HG03575 (cell line): ENCODE measurements around the gene RAPGEF3.

ENCODE experiments used
- ATAC-seq: cut with Tn5 transposase; IDR thresholded peaks from one replicate; pipeline ENCODE4 v1.9.1; 2021; ENCODE audit not compliant: unreplicated experiment, insufficient number of reproducible peaks, low FRiP score; ENCODE audit errors: extremely low read depth

The RAPGEF3 gene

GRCh38 chr12:47747596-47748506 lies 10.8 kb downstream of the RAPGEF3 start:
- no peak for ATAC-seq

DNA sequence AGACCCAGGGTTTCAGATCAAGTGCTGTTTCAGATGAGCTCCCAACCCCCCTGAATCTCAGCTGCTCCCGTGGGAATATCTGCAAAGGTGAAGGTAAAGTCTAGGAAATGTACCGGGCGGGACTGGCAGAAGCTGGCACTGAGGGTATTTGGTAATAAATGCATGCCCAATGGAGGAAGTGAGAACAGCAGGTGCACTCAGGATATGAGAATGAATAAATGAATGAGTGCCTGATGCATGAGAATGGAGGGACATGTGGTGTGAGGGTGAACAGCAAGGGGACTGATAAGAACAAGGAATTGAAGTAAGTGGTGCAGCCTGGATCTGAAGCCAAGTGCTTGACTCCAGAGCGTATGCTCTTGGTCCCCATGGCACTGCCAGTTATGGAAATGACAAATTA lies 11.6 kb downstream of the RAPGEF3 start:
- no peak for ATAC-seq

- no peak for ATAC-seq
These were observed 12.2 kb downstream of the RAPGEF3 start for GRCh38 chr12:47746523-47746922.

DNA sequence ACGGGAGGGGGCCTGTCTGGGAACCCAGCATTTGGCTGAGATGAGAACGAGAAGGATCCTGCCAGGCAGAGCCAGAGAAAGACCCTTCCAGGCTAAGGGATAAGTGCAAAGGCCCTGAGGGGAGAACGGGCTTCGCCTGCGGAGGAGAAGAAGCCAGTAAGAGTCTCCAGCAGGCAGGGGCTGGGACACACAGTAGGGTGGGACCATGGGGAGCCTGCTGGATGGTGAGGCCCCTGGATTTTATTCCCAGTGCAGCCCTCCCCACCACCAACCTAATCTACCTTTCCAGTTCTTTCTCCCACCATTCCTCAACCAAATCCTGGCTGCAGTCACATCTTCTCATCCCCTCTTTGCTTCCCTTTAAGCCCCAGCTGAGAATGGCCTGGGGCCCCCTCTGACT lies 12.6 kb downstream of the RAPGEF3 start:
- no peak for ATAC-seq

DNA sequence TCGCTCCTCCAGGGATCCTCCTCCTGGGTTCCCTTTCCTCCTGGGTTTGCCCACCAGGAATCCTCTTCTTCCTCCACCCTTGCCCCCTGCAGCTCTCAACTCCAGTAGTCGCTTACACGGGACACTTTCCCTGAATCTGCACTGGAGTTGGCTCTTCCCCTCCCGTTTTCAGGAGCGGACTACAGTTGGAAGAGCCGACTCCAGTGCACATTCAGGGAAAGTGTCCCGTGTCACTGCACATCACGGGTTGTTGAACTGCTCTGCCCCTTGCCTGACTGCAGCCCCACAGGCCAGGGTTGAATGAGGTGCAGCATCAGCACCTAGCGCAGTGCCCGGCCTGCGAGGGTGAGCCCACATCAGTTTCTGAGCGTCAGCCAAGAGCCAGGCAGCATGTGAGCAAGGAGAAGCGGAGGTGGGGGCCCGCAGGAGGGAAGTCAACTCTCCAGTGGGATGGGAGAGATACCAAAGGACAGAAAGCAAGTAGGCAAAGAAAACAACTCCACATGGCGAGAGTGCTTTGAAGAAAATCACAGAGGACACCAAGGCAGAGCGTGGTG lies 13.1 kb downstream of the RAPGEF3 start:
- no peak for ATAC-seq

- ATAC-seq: no peak
These were observed 13.8 kb downstream of the RAPGEF3 start for GRCh38 chr12:47744778-47745436.

- ATAC-seq: no peak
These were observed 14.6 kb downstream of the RAPGEF3 start for GRCh38 chr12:47744005-47744651.

DNA sequence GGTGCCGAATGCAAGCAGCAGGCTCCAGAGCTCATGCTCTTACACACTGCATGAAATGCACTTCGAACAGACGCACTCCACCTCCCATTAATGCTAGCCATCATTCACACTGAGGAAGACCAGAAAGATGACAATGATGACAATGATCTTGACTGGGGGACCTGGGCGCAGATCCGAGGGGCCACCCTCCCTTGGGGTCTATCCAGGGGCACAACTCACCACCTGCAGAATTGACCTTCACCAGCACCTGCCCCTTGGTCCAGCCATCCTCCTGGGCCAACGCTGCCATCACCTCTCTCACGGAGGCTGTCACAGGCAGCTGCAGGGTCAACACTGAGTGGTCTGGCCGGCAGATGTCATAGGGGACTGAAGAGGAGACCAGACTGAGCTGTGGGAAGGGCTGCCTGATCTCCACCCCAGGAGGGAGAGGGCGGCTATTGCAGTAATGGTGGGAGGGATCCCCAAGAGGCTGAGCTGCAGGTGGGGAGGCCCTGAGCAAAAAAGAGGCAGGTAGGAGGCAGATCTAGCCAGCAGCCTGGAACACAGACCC lies 15.3 kb downstream of the RAPGEF3 start:
- no peak for ATAC-seq

- no peak for ATAC-seq
These were observed 16.3 kb downstream of the RAPGEF3 start for GRCh38 chr12:47742253-47742825.

DNA sequence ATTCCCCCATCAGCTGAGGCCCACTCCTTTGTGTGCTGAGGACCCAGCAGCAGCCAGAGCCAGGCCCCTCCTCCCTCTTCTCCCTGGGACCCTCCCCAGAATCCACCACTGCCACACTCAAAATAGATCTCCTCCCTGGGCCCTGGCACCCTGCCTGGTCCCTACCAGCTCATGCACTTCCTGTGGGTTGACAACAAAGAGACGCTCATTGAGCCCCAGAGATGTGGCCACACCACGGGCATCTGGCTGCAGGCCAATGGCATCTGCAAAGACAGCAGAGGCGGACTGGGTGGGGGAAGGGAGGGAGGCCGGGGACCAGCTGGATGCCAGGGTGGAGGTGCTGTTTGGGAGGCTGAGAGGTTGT lies 17.4 kb downstream of the RAPGEF3 start:
- ATAC-seq: no peak

DNA sequence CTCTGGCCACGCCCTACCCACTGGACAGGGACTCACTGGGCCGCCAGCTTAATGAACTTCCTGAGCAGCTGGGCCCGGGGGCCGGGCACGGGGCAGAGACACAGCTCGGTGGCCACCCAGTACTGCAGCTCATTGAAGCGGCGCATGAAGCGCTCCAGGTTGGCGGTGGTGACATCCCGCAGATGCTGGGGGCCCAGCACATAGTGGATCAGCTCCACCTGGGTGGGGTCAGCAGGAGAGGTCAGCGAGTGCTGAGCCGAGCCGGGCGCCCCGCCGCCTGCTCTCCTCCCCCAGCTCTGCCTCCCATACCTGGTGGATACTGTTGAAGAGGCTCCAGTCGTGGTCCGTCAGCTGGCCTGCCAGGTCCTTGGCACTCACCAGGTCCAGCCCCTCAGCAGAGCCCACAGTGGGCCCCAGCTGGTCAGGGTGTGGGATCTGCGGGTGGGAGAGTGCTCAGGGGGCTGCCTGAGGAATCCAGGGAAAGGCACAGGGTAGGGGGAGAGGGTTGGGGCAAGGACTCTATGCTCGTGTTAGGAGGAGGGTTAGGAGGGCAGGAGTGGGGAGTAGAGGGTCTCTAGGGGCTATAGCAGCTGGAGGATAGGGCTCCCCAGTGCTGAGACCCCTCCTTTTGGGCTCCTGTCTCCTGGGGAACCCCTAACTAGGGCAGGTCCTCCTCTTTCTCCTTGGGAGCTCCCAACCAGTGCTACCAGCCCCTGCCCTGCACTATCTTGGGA lies 17.9 kb downstream of the RAPGEF3 start:
- ATAC-seq: no peak

DNA sequence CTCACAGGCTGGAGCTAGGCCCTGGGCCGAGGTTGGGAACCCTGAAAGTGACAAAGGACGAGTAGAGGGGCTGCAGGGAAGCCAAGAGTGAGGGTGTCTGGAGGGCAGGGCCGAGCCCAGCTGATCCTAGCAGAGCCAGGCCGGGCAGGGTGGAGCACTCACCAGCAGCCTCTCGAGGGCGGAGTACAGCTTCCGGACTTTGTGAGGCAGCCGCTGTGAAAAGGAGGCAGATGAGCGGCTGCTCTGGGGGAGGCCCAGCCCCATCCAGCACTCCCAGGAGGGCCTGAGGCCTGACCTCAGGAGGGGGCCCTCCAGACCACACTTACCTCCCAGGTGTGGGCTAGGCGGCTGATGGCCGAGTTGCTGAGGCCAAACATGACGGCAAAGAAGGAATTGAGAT lies 18.7 kb downstream of the RAPGEF3 start:
- no peak for ATAC-seq

DNA sequence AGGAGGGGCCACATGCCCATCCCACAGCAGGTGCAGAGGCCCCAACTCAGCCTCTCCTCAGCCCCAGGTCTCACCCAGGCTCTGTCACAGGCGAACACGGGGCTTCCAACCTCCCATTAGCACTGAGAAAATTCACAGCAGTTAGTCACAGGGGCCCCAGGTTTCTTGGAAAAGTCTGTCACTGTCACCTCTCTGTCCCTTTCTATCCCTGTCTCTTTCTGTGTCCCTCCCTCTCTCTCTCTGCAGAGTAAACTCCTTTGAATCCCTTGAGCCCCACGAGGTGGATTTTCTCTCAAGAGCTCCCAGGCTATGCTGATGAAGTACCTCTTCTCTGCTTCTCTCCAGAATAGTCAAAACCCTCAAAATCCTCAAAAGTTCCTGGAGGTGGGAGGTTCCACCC lies 19.4 kb downstream of the RAPGEF3 start:
- ATAC-seq: no peak

DNA sequence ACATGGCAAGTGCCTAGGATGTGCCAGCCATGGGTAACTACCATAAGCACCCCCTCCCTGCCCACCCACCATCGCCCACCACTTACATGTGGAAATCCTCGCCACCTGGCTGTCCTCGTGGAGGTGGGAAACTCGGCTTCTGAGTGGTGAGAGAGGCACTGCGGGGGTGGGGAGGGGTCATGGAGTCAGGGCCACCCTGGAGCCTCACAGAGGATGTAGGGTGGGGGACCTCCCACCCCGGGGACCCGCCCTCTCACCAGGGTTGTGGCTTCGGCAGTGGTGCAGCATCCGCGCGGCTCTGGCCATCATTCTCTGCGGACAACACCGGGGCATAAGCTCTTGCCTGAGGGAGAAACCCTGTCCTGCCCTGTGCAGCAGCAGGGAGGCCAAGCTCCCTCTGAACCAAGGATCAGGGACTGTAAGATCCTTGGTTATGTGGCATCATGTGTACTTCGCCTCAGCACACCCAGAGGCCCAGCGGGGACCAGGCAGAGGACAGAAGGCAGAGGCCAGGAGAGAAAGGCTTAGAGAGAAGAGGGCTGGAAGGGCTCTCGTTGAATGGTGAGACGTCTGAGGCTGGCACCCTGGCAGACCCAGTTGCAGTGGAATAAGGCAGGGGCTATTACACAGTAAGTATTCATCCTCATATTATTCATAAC lies 20.6 kb downstream of the RAPGEF3 start:
- ATAC-seq: no peak

GRCh38 chr12:47736877-47737676 lies 21.6 kb downstream of the RAPGEF3 start:
- ATAC-seq: no peak

DNA sequence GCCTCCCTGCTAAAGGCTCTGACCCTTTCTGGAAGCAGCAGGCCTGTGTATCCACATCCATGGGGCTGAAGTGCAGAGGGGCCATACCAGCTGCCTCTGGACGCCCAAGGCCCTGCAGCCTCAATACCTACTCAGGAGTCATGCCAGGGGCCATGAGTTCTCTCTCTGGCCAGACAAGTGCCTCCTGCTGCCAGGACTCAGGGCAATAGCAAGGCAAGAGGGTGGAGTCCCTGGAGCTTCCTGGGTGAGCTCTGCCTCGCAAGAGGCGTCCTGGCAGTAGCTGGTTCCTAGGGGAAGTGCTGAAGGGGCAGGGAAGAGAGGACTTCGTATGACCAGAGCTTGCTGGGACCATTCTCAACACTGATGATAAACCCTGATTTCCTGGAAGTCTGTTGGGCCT lies 22.5 kb downstream of the RAPGEF3 start:
- ATAC-seq: no peak

DNA sequence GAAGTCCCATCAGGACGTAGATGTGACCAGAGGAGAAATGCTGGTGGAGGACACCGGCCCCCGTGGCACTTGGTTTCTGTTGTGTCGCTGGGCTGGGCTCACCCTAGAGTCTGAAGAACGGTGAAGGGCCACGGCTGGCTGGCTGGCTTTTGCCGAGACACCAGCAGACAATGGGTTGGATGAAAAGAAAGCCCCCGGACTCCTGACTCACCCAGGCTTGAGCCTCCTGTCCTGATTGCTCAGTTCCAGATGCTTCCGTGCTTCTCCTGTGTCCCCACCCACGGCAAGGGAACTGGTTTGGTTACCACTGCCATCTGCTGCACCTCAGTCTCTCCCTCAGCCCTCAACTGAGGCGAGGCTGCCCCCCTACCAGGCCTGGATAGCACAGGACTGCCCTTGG lies 23.0 kb downstream of the RAPGEF3 start:
- no peak for ATAC-seq
